Measurements from ENCODE around the gene SLC39A11. TPM values are rescaled to one million over a fixed set of nuclear protein-coding genes. Genes with fewer than 3 reads are reported as not detected.

SLC39A11 gene
- total RNA-seq, 1 donor from 2014 or later = 14.2 TPM

DNA sequence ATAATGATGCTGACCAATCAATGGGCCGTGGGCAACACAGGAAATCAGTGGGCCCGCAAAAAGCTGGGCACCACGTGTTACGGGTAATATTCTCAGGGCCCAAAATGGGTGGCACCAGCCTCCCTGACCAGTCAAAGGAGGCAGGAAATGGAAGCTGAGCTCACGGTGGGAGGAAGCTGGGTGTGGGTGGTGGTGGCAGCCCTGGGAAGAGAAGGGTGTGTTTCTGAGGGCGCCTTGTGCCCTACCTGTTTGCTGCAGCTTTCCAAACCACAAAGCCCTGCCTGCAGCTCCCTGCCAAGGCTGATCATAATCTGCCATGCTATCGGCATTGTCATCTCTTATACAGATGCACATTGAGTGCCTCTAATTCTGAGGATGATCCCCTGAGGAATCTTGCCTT lies 457.9 kb downstream of the SLC39A11 start:
- DNase-seq (ENCODE audit: low read depth, low spot score) = no peak

- no peak for DNase-seq (ENCODE audit: low read depth, low spot score)
Observed at GRCh38 chr17:72631949-72632684, 460.4 kb downstream of the SLC39A11 start.

DNA sequence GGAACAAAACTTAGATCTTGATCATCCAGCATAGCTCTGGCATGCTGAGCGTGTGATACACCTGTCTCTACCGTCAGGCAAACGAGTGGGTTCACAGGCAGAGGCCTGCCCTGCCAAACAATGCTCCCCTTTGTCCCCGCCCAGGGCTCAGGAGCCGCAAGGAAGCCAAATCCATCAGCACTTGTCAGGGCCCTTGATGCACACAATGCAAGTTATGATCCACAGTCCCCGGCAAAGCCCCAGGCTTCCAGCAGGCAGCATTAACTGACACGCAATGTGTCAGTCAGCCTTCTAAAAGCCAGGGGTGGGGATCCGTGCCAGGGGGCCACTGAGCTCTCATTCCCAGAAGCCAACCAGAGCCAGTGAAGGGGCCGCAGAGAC lies 460.9 kb downstream of the SLC39A11 start:
- DNase-seq (ENCODE audit: low read depth, low spot score) = no peak

DNA sequence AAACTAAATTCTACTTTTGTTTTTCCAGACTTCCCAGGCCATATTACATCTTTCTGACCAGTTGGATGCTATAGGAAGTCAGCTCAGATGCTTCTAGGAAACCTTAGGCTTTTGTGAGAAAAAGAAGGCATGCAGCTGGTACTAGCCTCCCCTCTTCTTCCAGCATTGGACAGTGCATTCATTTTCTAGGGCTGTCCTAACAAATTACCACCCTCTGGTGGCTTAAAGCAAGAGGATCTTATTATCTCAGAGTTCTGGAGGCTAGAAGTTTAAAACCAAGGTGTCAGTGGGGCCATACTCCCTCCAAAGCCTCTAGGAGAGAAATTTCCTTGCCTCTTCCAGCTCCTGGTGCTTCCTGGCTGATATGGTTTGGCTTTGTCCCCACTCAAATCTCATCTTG lies 467.8 kb downstream of the SLC39A11 start:
- DNase-seq (ENCODE audit: low read depth, low spot score) = no peak

DNA sequence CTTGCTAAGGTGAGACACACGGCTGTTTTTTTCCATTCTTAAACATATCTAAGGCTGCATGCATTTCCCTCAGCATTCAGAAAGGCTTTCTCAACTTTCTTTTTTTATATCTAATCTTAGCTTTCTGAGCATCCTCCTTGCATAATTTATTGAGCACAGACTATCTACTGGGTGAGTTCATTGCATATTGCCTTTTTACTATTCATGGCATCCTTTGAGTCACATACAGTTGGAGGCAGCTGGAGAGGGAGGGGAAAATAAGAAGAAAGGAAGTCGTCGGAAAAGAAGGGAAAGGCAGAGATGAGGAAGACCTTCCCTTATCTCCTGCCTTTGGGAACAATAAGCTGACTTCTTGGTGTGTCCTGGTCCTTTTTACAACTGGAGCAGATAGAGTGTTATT lies 468.3 kb downstream of the SLC39A11 start:
- DNase-seq (ENCODE audit: low read depth, low spot score) = no peak

- DNase-seq (ENCODE audit: low read depth, low spot score) = no peak
Observed at GRCh38 chr17:72622661-72623433, 469.6 kb downstream of the SLC39A11 start.

GRCh38 chr17:72619976-72620650 lies 472.4 kb downstream of the SLC39A11 start:
- DNase-seq (ENCODE audit: low read depth, low spot score) = no peak

GRCh38 chr17:72618001-72618509 lies 474.4 kb downstream of the SLC39A11 start:
- DNase-seq (ENCODE audit: low read depth, low spot score) = no peak

- DNase-seq (ENCODE audit: low read depth, low spot score) = no peak
Observed at GRCh38 chr17:72617557-72617956, 474.9 kb downstream of the SLC39A11 start.

DNA sequence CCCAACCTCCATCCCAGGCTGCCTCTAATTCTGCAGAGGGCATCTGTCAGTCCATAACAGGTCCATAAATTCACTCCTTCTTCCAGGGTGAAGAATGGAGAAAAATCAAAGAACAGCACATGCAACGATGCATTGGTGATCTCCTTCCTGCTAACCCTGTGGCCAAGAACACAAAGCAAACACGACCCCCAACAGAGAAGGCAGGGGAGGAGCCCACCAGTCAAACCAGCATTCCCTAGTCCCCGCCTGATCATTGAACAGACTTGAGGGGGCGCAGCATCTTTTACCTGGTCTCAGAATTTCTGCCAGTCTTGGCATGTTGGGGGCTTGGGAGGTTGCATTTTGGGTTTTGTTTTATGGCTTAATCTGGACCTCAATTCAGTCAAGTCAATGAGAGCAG lies 476.0 kb downstream of the SLC39A11 start:
- DNase-seq (ENCODE audit: low read depth, low spot score) = no peak

DNA sequence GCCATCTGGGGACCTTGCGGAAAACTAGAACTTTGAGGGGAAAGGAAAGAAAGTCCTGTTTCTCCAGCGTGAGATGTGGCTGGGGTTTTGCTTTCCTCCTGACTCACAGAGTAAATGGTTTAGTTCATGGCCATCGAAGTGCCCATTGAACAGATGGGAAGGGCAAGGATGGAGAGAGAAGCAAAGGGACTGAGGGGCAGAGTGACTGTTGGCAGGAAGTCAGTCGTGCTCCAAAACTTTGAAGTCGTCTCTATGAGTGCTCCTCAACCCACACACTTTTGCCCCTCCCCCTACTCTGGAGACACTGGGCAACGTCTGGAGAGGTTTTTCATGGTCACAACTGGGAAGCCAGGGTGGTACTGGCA lies 476.9 kb downstream of the SLC39A11 start:
- DNase-seq (ENCODE audit: low read depth, low spot score) = no peak

DNA sequence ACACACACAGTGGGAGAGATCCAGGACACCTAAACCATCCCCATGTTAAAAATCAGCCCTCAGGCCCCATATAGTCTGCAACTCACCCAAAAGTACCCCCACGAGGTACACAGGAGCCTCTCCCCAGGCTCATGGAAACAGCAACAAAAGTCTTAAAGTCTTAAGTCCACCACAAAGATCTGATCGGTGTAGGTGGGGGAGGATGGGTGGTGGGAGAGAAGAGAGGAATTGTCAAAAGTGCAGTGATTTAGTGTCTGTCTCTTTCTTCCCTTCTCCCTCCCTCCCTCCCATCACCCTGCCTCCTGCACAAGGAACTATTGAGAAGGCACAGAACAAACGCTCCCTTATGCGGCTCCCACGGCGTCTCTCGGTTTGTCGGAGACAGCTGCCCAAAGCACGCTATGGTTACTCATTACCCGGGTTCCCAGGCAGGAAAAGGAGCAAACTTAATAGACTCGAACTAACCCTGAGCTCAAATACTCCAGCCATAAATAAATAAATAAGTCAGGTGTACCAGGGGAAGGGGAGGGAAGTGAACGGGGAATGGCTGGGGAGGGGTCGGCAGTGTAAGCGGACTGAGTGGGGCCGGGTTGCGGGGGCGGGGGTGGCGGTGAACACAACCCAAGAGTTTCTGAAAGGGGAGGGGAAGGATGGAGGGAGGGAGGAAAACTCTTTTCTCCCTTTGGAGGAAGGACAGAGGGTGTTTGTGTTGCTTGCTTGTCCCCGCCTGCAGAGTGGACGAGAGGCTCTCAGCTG lies 477.4 kb downstream of the SLC39A11 start:
- DNase-seq (ENCODE audit: low read depth, low spot score) = no peak

- DNase-seq (ENCODE audit: low read depth, low spot score) = no peak
Observed at GRCh38 chr17:72614476-72614870, 478.0 kb downstream of the SLC39A11 start.

DNA sequence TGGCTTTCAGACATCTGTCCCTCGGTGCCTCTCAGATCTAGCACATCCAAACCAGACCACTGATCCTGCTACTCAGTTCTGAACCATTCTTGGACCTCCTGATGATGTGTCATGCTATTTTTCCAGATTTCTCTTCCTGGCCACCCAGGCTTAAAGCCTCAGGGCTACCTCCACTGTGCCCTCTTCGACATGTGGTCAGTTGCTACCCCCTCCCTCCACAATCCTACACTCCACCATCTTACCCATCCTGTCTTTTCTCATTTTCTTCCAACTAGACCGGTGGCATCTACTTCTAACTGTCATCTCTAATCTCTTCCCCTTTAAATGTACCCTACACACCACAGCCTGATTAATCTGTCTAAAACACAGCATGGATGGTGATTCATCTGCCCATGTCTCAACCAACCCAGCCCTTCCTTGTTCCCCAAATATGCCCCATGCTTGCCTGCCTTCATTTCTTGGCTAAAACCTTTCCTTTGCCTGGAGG lies 478.6 kb downstream of the SLC39A11 start:
- no peak for DNase-seq (ENCODE audit: low read depth, low spot score)

GRCh38 chr17:72613396-72613795 lies 479.1 kb downstream of the SLC39A11 start:
- no peak for DNase-seq (ENCODE audit: low read depth, low spot score)

- DNase-seq (ENCODE audit: low read depth, low spot score) = no peak
Observed at GRCh38 chr17:72611172-72611571, 481.3 kb downstream of the SLC39A11 start.

GRCh38 chr17:72609501-72609900 lies 483.0 kb downstream of the SLC39A11 start:
- no peak for DNase-seq (ENCODE audit: low read depth, low spot score)

GRCh38 chr17:72608436-72608835 lies 484.1 kb downstream of the SLC39A11 start:
- no peak for DNase-seq (ENCODE audit: low read depth, low spot score)

GRCh38 chr17:72606656-72607055 lies 485.8 kb downstream of the SLC39A11 start:
- DNase-seq (ENCODE audit: low read depth, low spot score) = no peak

DNA sequence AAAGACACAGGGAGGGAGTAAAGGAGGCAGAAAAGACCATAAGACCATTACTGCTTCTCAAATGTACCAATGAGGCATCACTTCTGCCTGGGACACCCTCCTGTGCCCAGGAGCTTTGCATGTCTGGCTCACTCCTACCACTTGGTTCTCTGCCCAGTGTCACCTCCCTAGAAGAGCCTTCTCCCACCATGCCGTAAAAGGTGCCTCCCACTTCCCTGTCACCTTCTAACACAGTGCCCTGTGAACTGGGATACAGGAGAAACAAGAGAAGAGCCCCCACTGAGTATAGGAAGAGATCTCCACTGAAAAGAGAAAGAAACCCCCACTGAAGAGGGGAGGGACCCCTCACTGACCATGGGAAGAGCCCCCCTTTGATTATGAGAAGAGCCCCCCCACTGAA lies 486.9 kb downstream of the SLC39A11 start:
- DNase-seq (ENCODE audit: low read depth, low spot score) = no peak

DNA sequence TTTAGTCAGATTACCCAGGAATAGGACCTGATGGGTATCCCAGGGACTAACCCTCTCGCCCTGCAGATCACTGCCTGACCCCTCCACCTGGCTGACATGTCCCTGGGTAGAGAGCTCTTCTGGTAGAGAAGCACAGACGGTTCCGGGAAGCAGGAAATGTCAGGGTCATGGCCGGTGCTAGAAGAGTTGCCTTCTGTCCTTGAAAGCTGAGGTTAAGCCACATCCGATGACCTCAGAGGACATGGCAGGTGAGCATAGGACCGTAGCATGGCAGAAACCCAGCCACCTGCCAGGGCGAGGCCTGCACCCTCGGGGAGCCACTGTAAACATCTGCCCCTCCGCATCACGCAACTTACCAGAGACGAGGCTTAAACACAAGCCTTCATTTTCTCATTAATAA lies 488.0 kb downstream of the SLC39A11 start:
- DNase-seq (ENCODE audit: low read depth, low spot score) = no peak

Measured in pulmonary artery endothelial cell (primary cell).